GM06990 (cell line): ENCODE measurements around the gene OR51F2.

Experiments
- DNase-seq: peaks from one replicate; pipeline ENCODE4 v3.0.0-alpha.2; 2011; ENCODE audit not compliant: insufficient read length; ENCODE audit errors: extremely low read depth
- H3K27me3 ChIP-seq: replicated peaks from 2 replicates; pipeline ENCODE4 v1.6.0; 2011; ENCODE audit warnings: low read length; ENCODE audit not compliant: control insufficient read depth, insufficient read depth
- H3K36me3 ChIP-seq: 2 replicates; pipeline ENCODE4 v1.5.1; 2011; ENCODE audit warnings: low read length; ENCODE audit not compliant: control insufficient read depth, insufficient read depth
- H3K4me3 ChIP-seq: replicated peaks from 2 replicates; pipeline ENCODE4 v1.5.1; 2011; ENCODE audit warnings: low read depth, mild to moderate bottlenecking, control low read depth, low read length
- TF ChIP-seq, protein P1 (sequence below): IDR thresholded peaks from 2 replicates; pipeline ENCODE4 v1.5.1; 2011; ENCODE audit warnings: low read length, control low read depth, mild to moderate bottlenecking, inconsistent platforms; ENCODE audit not compliant: insufficient read depth, poor library complexity, severe bottlenecking

OR51F2 gene

DNA sequence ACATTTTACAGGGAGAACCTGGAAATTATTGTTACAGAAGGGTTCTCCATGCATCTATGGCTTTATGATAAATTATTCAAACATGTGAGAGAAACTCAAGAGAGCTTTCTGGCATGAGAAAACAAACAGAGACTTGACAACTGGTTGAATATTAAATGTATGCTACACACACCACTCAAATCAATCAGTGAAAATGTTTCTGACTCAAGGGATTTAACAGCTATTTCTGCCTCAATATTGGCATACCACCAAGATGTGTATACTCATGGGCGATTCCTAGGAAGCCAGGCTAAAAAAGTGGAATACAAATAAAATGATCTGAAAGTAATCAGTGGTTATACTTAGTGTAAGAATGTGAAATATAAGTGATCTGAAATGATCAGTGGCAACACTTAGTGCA is 44.7 kb downstream of the OR51F2 start:
- Histone ChIP-seq H3K27me3 (no peaks in the 10 kb centered on the region), H3K4me3 (no peak overlapping the region)
- TF ChIP-seq, protein P1, sequence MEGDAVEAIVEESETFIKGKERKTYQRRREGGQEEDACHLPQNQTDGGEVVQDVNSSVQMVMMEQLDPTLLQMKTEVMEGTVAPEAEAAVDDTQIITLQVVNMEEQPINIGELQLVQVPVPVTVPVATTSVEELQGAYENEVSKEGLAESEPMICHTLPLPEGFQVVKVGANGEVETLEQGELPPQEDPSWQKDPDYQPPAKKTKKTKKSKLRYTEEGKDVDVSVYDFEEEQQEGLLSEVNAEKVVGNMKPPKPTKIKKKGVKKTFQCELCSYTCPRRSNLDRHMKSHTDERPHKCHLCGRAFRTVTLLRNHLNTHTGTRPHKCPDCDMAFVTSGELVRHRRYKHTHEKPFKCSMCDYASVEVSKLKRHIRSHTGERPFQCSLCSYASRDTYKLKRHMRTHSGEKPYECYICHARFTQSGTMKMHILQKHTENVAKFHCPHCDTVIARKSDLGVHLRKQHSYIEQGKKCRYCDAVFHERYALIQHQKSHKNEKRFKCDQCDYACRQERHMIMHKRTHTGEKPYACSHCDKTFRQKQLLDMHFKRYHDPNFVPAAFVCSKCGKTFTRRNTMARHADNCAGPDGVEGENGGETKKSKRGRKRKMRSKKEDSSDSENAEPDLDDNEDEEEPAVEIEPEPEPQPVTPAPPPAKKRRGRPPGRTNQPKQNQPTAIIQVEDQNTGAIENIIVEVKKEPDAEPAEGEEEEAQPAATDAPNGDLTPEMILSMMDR = no peak

More for the DNA sequence above, 44.7 kb downstream of the OR51F2 start:
- DNase-seq = no peak
- no peaks in the 10 kb centered on the region for H3K36me3 ChIP-seq
